HepG2 (cell line): ENCODE data around the gene ACSF3. TPM values are rescaled to one million over a fixed set of nuclear protein-coding genes. Genes with fewer than 3 reads are reported as not detected.

Experiments used
- ARID3A ChIP-seq: IDR thresholded peaks from 2 replicates; pipeline ENCODE4 v1.6.1; 2012; ENCODE audit warnings: low read depth, low read length, improper control_type of control experiment
- PHF5A ChIP-seq: IDR thresholded peaks from one replicate; pipeline ENCODE4 v1.6.1; 2018; ENCODE audit warnings: low read depth, missing genetic modification reagents; ENCODE audit not compliant: unreplicated experiment
- POLR2AphosphoS2 ChIP-seq: IDR thresholded peaks from 2 replicates; pipeline ENCODE4 v1.6.1; 2011; ENCODE audit warnings: low read depth, low read length, improper control_type of control experiment
- SMYD3 ChIP-seq: sonication (generic); formaldehyde crosslinking; IDR thresholded peaks from 2 replicates; pipeline ENCODE4 v1.8.1; 2023; ENCODE audit warnings: mild to moderate bottlenecking, missing genetic modification reagents
- SP140L ChIP-seq: sonication (generic); formaldehyde crosslinking; IDR thresholded peaks from 2 replicates; pipeline ENCODE4 v1.4.0; 2020; ENCODE audit warnings: missing genetic modification reagents, borderline replicate concordance
- THYN1 ChIP-seq: sonication (generic); formaldehyde crosslinking; IDR thresholded peaks from 2 replicates; pipeline ENCODE4 v1.8.1; 2023; ENCODE audit warnings: low read depth, mild to moderate bottlenecking, moderate library complexity, missing genetic modification reagents, borderline replicate concordance
- YEATS4 ChIP-seq: sonication (generic); formaldehyde crosslinking; IDR thresholded peaks from 2 replicates; pipeline ENCODE4 v1.4.0; 2020; ENCODE audit warnings: missing genetic modification reagents, borderline replicate concordance
- ZBTB40 ChIP-seq, 2 experiments: fragments of 450-650 bp in 1 of 2; sonication (generic) in 1 of 2; formaldehyde crosslinking in 1 of 2; IDR thresholded peaks; 2 replicates each; pipeline versions ENCODE4 v1.6.1 to v1.8.0; 2016 to 2022; ENCODE audit warnings: antibody characterized with exemption in 1 of 2, mild to moderate bottlenecking in 1 of 2, missing genetic modification reagents in 1 of 2
- ZNF142 ChIP-seq: sonication (generic); formaldehyde crosslinking; IDR thresholded peaks from 2 replicates; pipeline ENCODE4 v1.4.0; 2020; ENCODE audit warnings: missing genetic modification reagents
- ZNF354B ChIP-seq: sonication (generic); formaldehyde crosslinking; IDR thresholded peaks from 2 replicates; pipeline ENCODE4 v1.8.0; 2022; ENCODE audit warnings: mild to moderate bottlenecking, missing genetic modification reagents
- ZNF629 ChIP-seq: sonication (generic); formaldehyde crosslinking; conservative IDR thresholded peaks from 2 replicates; pipeline ENCODE4 v1.5.0; 2020; ENCODE audit warnings: missing genetic modification reagents
- polyA plus RNA-seq, 8 experiments: library from polyadenylated mRNA; depleted of rRNA in 3 of 8; stranded (reverse) in 7 of 8; unstranded in 1 of 8; fragments of >200 nt; fragmentation: Illumina TruSeq in 4 of 8; extraction: Trizol in 4 of 8; gene quantifications; 2 replicates each; pipeline versions ENCODE4 v1.2.1 to v1.2.3, GENCODE V29; 2011 to 2016; ENCODE audit warnings: low read depth in 4 of 8, missing spikeins in 1 of 8, mixed read lengths in 1 of 8; ENCODE audit not compliant: insufficient read depth in 1 of 8
- total RNA-seq, 5 experiments: library from RNA; depleted of rRNA; stranded (reverse); fragments of >200 nt; fragmentation: Illumina TruSeq; extraction: Trizol; gene quantifications; 2 replicates each; pipeline ENCODE4 v1.2.3, GENCODE V29; 2016; ENCODE audit warnings: low read depth in 1 of 5

The ACSF3 gene
- total and polyA plus RNA-seq, 2 of the 13 experiments (the other 11 are each of a cell fraction or from before 2014, with no cell fraction given): 14.9 to 30.6 TPM

GRCh38 chr16:89191033-89191900, 97.6 kb downstream of the ACSF3 start (continued):
- TF ChIP-seq SMYD3 (CRISPR knock-in tag) (no peak), ZNF629 (CRISPR knock-in tag) (no peak), THYN1 (CRISPR knock-in tag) (no peak), SP140L (CRISPR knock-in tag) (no peak), ZBTB40 (IDR thresholded peaks at IDR 0.05) (no peak), ZBTB40 (CRISPR knock-in tag; IDR thresholded peaks at IDR 0.05) (peak; percentile 86), YEATS4 (CRISPR knock-in tag) (peak; percentile 61; the same call in 1 of the 2 replicates), ZNF142 (0 out of 2 replicates have a peak, but pooled peaks have one; percentile 52), PHF5A (CRISPR knock-in tag) (no peak), ZNF354B (CRISPR knock-in tag) (no peak), ARID3A (no peak), POLR2AphosphoS2 (no peak)
